Effector memory CD4-positive, alpha-beta T cell (primary cell): ENCODE results near the gene NUTM2F.
"Not testable (repeated sequence)": the region's sequence is repeated elsewhere in the genome, so short reads cannot be mapped to it uniquely, and the experiment has no call there.

Experiments used
- DNase-seq, 3 donors: peaks; one replicate each; pipeline ENCODE4 v3.0.0-alpha.2; 2020
- H3K27ac ChIP-seq: 2 replicates; pipeline ENCODE4 v1.7.0; 2013; ENCODE audit warnings: mild to moderate bottlenecking, low read length, moderate library complexity; ENCODE audit not compliant: insufficient read depth, poor library complexity, severe bottlenecking
- H3K27me3 ChIP-seq: replicated peaks from 2 replicates; pipeline ENCODE4 v1.7.0; 2013; ENCODE audit warnings: mild to moderate bottlenecking, low read length; ENCODE audit not compliant: insufficient read depth, control insufficient read depth, poor library complexity, severe bottlenecking
- H3K36me3 ChIP-seq: 2 replicates; pipeline ENCODE4 v1.7.0; 2013; ENCODE audit warnings: mild to moderate bottlenecking, low read length, moderate library complexity; ENCODE audit not compliant: control insufficient read depth, insufficient read depth
- H3K4me1 ChIP-seq: 2 replicates; pipeline ENCODE4 v1.7.0; 2013; ENCODE audit warnings: low read length, mild to moderate bottlenecking; ENCODE audit not compliant: control insufficient read depth, insufficient read depth, poor library complexity, severe bottlenecking
- H3K4me3 ChIP-seq: 2 replicates; pipeline ENCODE4 v1.7.0; 2013; ENCODE audit warnings: low read length, low read depth, mild to moderate bottlenecking; ENCODE audit not compliant: insufficient read depth, poor library complexity, severe bottlenecking
- H3K9me3 ChIP-seq: 2 replicates; pipeline ENCODE4 v1.7.0; 2013; ENCODE audit warnings: mild to moderate bottlenecking, low read length, moderate library complexity; ENCODE audit not compliant: control insufficient read depth

NUTM2F gene

DNA sequence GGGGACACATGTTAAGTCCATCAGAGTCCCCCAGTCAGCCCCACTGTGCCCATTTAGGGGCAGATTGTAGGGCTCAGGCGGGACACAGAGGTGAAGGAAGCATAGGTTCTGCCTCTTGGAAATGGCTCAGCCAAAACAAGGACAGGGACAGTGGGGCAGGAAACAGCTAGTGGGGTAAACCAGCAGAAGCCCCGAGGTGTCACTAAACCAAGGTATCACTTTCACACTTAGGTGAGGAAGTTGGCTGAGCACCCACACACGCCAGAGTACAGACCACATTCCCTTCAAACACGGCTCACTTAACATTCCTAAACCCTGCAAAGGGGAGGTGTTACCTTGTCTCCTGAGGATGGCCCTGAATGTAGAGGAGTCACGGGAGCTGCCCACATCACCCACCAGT, 12.2 kb downstream of the NUTM2F start:
- not testable (repeated sequence) for H3K36me3 ChIP-seq, H3K27me3 ChIP-seq, H3K4me1 ChIP-seq, DNase-seq, H3K27ac ChIP-seq, H3K9me3 ChIP-seq, H3K4me3 ChIP-seq

GRCh38 chr9:94315034-94315984, 13.1 kb downstream of the NUTM2F start:
- not testable (repeated sequence) for H3K27me3 ChIP-seq, H3K27ac ChIP-seq, H3K9me3 ChIP-seq, H3K4me1 ChIP-seq, H3K4me3 ChIP-seq, DNase-seq, H3K36me3 ChIP-seq

- no peaks in the 10 kb centered on the region for H3K9me3 ChIP-seq
- DNase-seq, result no peak
- H3K27ac ChIP-seq, result no peak overlapping the region
- no peak overlapping the region for H3K4me3 ChIP-seq
- H3K36me3 ChIP-seq, result no peaks in the 10 kb centered on the region
- no peaks in the 10 kb centered on the region for H3K27me3 ChIP-seq
- H3K4me1 ChIP-seq, result no peaks in the 10 kb centered on the region
These were observed 25.1 kb downstream of the NUTM2F start for GRCh38 chr9:94303321-94303720.

GRCh38 chr9:94302426-94302825, 26.0 kb downstream of the NUTM2F start:
- H3K36me3 ChIP-seq, result no peaks in the 10 kb centered on the region
- no peak overlapping the region for H3K4me3 ChIP-seq
- H3K4me1 ChIP-seq, result no peaks in the 10 kb centered on the region
- H3K27me3 ChIP-seq, result no peaks in the 10 kb centered on the region
- H3K9me3 ChIP-seq, result no peaks in the 10 kb centered on the region
- H3K27ac ChIP-seq, result no peak overlapping the region
- DNase-seq, result no peak

GRCh38 chr9:94301583-94301982, 26.9 kb downstream of the NUTM2F start:
- Histone ChIP-seq H3K9me3 (no peaks in the 10 kb centered on the region), H3K27ac (no peak overlapping the region), H3K36me3 (no peaks in the 10 kb centered on the region), H3K27me3 (no peaks in the 10 kb centered on the region), H3K4me1 (no peaks in the 10 kb centered on the region), H3K4me3 (no peak overlapping the region)
- DNase-seq, result no peak

DNA sequence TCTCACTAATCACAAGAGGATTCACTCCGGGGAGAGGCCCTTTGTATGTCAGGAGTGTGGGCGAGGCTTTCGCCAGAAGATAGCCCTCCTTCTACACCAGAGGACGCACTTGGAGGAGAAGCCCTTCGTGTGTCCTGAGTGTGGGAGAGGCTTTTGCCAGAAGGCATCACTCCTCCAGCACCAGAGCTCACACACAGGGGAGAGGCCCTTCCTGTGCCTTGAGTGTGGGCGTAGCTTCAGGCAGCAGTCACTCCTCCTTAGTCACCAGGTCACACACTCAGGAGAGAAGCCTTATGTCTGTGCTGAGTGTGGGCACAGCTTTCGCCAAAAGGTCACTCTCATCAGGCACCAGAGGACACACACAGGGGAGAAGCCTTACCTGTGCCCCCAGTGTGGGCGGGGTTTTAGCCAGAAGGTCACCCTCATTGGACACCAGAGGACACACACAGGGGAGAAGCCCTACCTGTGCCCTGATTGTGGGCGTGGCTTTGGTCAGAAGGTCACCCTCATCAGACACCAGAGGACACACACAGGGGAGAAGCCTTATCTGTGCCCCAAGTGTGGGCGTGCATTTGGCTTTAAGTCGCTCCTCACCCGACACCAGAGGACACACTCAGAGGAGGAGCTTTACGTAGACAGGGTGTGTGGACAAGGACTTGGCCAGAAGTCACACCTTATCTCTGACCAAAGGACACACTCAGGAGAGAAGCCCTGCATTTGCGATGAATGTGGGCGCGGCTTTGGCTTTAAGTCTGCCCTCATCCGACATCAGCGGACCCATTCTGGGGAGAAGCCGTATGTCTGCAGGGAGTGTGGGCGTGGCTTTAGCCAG, 27.8 kb downstream of the NUTM2F start:
- Histone ChIP-seq H3K27me3 (no peaks in the 10 kb centered on the region), H3K9me3 (no peaks in the 10 kb centered on the region), H3K36me3 (no peaks in the 10 kb centered on the region), H3K27ac (no peak overlapping the region), H3K4me3 (no peak overlapping the region), H3K4me1 (no peaks in the 10 kb centered on the region)
- no peak for DNase-seq

- no peak for DNase-seq
- no peak overlapping the region for H3K27ac ChIP-seq
- peaks cover 6% of the 10 kb centered on the region for H3K36me3 ChIP-seq
- H3K4me1 ChIP-seq, result no peaks in the 10 kb centered on the region
- no peaks in the 10 kb centered on the region for H3K9me3 ChIP-seq
- no peaks in the 10 kb centered on the region for H3K27me3 ChIP-seq
- no peak overlapping the region for H3K4me3 ChIP-seq
These were observed 29.4 kb downstream of the NUTM2F start for GRCh38 chr9:94298949-94299599.

DNA sequence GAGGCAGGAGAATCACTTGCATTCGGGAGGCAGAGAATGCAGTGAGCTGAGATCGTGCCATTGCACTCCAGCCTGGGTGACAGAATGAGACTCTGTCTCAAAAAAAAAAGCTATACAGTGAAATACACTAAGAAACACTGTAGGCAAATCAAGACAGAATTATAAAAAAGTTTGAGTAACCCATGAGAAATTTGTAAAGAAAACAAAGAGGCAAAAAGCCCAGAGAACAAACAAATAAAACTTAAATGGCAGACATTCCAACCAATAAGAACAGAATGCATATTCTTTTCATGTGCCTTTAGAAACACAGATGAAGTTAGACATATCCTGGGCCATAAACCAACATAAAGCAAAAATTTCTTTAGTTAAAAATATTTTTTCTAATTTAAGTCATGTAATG, 38.8 kb downstream of the NUTM2F start:
- Histone ChIP-seq H3K36me3 (peaks cover 23% of the 10 kb centered on the region), H3K4me3 (no peak overlapping the region), H3K27me3 (no peaks in the 10 kb centered on the region), H3K27ac (no peak overlapping the region), H3K9me3 (no peaks in the 10 kb centered on the region), H3K4me1 (no peaks in the 10 kb centered on the region)
- DNase-seq, result no peak

DNA sequence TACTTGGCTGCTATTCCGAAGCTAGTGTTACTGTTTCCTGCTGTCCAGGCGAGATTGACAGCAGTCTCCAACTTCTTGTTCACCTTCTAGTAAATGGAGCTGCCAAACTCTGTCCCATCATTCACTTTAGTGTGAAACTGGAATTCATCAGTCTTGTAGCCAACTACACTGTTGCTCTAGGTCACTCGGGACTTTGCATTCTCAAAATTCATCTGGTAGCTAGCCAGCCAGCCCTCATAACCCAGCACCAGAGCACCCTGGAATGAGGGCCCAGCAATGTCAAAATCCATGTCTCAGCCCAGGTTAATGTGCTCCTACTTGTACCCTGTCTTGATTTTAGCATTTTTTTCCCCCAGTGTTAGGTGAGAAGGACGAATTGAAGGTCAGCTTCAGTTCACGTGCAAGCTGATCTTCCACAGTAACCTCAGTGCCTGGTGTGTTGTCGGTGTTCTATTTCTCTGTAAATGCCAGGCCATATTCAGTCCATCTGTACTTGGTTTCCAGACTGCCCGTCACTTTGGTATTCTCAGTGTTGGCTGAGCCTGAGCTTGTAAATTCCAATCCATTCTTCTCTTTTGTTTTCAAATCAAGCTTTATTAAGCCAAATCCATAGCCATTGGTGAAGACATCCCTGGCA, 40.4 kb downstream of the NUTM2F start:
- peaks cover 10% of the 10 kb centered on the region for H3K36me3 ChIP-seq
- H3K4me1 ChIP-seq, result no peaks in the 10 kb centered on the region
- no peak overlapping the region for H3K4me3 ChIP-seq
- no peaks in the 10 kb centered on the region for H3K27me3 ChIP-seq
- no peak overlapping the region for H3K27ac ChIP-seq
- no peak for DNase-seq
- no peaks in the 10 kb centered on the region for H3K9me3 ChIP-seq
